ENCODE measurements around the gene VPS13A. TPM values are rescaled to one million over a fixed set of nuclear protein-coding genes. Genes with fewer than 3 reads are reported as not detected.

VPS13A gene
- total RNA-seq, 1 donor from 2014 or later: 46.0 TPM

GRCh38 chr9:77149879-77150278, 27.5 kb upstream of the VPS13A start:
- Mint-ChIP-seq H3K36me3 (ENCODE audit: low read depth, unreplicated experiment) (no peaks in the 10 kb centered on the region), H3K9me3 (ENCODE audit: unreplicated experiment) (no peaks in the 10 kb centered on the region), H3K4me1 (ENCODE audit: unreplicated experiment) (no peaks in the 10 kb centered on the region), H3K4me3 (ENCODE audit: unreplicated experiment) (no peak overlapping the region), H3K27ac (ENCODE audit: unreplicated experiment) (no peak overlapping the region), H3K27me3 (ENCODE audit: unreplicated experiment) (peaks cover 1% of the 10 kb centered on the region)
- TF ChIP-seq CTCF (IDR thresholded peaks at IDR 0.05; ENCODE audit: unreplicated experiment): no peak
- DNase-seq (ENCODE audit: low spot score): no peak

- H3K4me1 Mint-ChIP-seq (ENCODE audit: unreplicated experiment): no peaks in the 10 kb centered on the region
- no peaks in the 10 kb centered on the region for H3K9me3 Mint-ChIP-seq (ENCODE audit: unreplicated experiment)
- no peak overlapping the region for H3K27ac Mint-ChIP-seq (ENCODE audit: unreplicated experiment)
- DNase-seq (ENCODE audit: low spot score): no peak
- no peaks in the 10 kb centered on the region for H3K36me3 Mint-ChIP-seq (ENCODE audit: low read depth, unreplicated experiment)
- no peaks in the 10 kb centered on the region for H3K27me3 Mint-ChIP-seq (ENCODE audit: unreplicated experiment)
- TF ChIP-seq CTCF (IDR thresholded peaks at IDR 0.05; ENCODE audit: unreplicated experiment): no peak
- no peak overlapping the region for H3K4me3 Mint-ChIP-seq (ENCODE audit: unreplicated experiment)
Observed at GRCh38 chr9:77152289-77152688, 25.0 kb upstream of the VPS13A start.

- TF ChIP-seq CTCF (IDR thresholded peaks at IDR 0.05; ENCODE audit: unreplicated experiment): no peak
- Mint-ChIP-seq H3K4me1 (ENCODE audit: unreplicated experiment) (peaks cover 19% of the 10 kb centered on the region), H3K36me3 (ENCODE audit: low read depth, unreplicated experiment) (no peaks in the 10 kb centered on the region), H3K27me3 (ENCODE audit: unreplicated experiment) (no peaks in the 10 kb centered on the region), H3K9me3 (ENCODE audit: unreplicated experiment) (no peaks in the 10 kb centered on the region), H3K27ac (ENCODE audit: unreplicated experiment) (no peak overlapping the region), H3K4me3 (ENCODE audit: unreplicated experiment) (no peak overlapping the region)
- DNase-seq (ENCODE audit: low spot score): no peak
Observed at GRCh38 chr9:77156646-77157371, 20.5 kb upstream of the VPS13A start.

GRCh38 chr9:77158772-77159513, 18.4 kb upstream of the VPS13A start:
- H3K4me1 Mint-ChIP-seq (ENCODE audit: unreplicated experiment): peaks cover 19% of the 10 kb centered on the region
- no peaks in the 10 kb centered on the region for H3K36me3 Mint-ChIP-seq (ENCODE audit: low read depth, unreplicated experiment)
- H3K4me3 Mint-ChIP-seq (ENCODE audit: unreplicated experiment): no peak overlapping the region
- peak; percentile 17 for DNase-seq (ENCODE audit: low spot score)
- TF ChIP-seq CTCF (IDR thresholded peaks at IDR 0.05; ENCODE audit: unreplicated experiment): no peak
- no peaks in the 10 kb centered on the region for H3K9me3 Mint-ChIP-seq (ENCODE audit: unreplicated experiment)
- peak overlapping the region; percentile 84 for H3K27ac Mint-ChIP-seq (ENCODE audit: unreplicated experiment)
- H3K27me3 Mint-ChIP-seq (ENCODE audit: unreplicated experiment): no peaks in the 10 kb centered on the region

GRCh38 chr9:77161191-77161590, 16.1 kb upstream of the VPS13A start:
- H3K9me3 Mint-ChIP-seq (ENCODE audit: unreplicated experiment): no peaks in the 10 kb centered on the region
- TF ChIP-seq CTCF (IDR thresholded peaks at IDR 0.05; ENCODE audit: unreplicated experiment): no peak
- no peak overlapping the region for H3K27ac Mint-ChIP-seq (ENCODE audit: unreplicated experiment)
- peaks cover 19% of the 10 kb centered on the region for H3K4me1 Mint-ChIP-seq (ENCODE audit: unreplicated experiment)
- no peak overlapping the region for H3K4me3 Mint-ChIP-seq (ENCODE audit: unreplicated experiment)
- H3K27me3 Mint-ChIP-seq (ENCODE audit: unreplicated experiment): no peaks in the 10 kb centered on the region
- H3K36me3 Mint-ChIP-seq (ENCODE audit: low read depth, unreplicated experiment): no peaks in the 10 kb centered on the region
- no peak for DNase-seq (ENCODE audit: low spot score)
